GM21825 (cell line): ENCODE data around the gene DGCR2.

Experiments
- ATAC-seq: cut with Tn5 transposase; IDR thresholded peaks from one replicate; pipeline ENCODE4 v1.9.1; 2021; ENCODE audit warnings: mild to moderate bottlenecking, moderate library complexity; ENCODE audit not compliant: unreplicated experiment

The DGCR2 gene

GRCh38 chr22:19109198-19110063 lies 12.8 kb downstream of the DGCR2 start:
- peak; percentile 80 for ATAC-seq

- ATAC-seq, result no peak
Observed at GRCh38 chr22:19108807-19109197, 13.4 kb downstream of the DGCR2 start.

GRCh38 chr22:19107730-19108074 lies 14.5 kb downstream of the DGCR2 start:
- ATAC-seq, result no peak

GRCh38 chr22:19106886-19107729 lies 15.1 kb downstream of the DGCR2 start:
- ATAC-seq, result no peak

- ATAC-seq, result no peak
Observed at GRCh38 chr22:19105867-19106802, 16.1 kb downstream of the DGCR2 start.

- ATAC-seq, result no peak
Observed at GRCh38 chr22:19105456-19105855, 16.8 kb downstream of the DGCR2 start.

GRCh38 chr22:19103880-19104821 lies 18.1 kb downstream of the DGCR2 start:
- ATAC-seq, result no peak

- ATAC-seq, result no peak
Observed at GRCh38 chr22:19098157-19098556, 24.1 kb downstream of the DGCR2 start.

- no peak for ATAC-seq
Observed at GRCh38 chr22:19097518-19097917, 24.7 kb downstream of the DGCR2 start.

- no peak for ATAC-seq
Observed at GRCh38 chr22:19096555-19096954, 25.7 kb downstream of the DGCR2 start.

- ATAC-seq, result no peak
Observed at GRCh38 chr22:19094393-19094997, 27.7 kb downstream of the DGCR2 start.

- ATAC-seq, result no peak
Observed at GRCh38 chr22:19092725-19093124, 29.5 kb downstream of the DGCR2 start.

- ATAC-seq, result no peak
Observed at GRCh38 chr22:19090586-19091127, 31.6 kb downstream of the DGCR2 start.

GRCh38 chr22:19090183-19090582 lies 32.0 kb downstream of the DGCR2 start:
- ATAC-seq, result no peak

GRCh38 chr22:19088866-19089595 lies 33.2 kb downstream of the DGCR2 start:
- no peak for ATAC-seq

GRCh38 chr22:19086896-19087295 lies 35.3 kb downstream of the DGCR2 start:
- no peak for ATAC-seq

- ATAC-seq, result no peak
Observed at GRCh38 chr22:19086417-19086816, 35.8 kb downstream of the DGCR2 start.

GRCh38 chr22:19085233-19085718 lies 36.9 kb downstream of the DGCR2 start:
- no peak for ATAC-seq
